K562 (cell line): ENCODE results near the gene CDC37. TPM values are rescaled to one million over a fixed set of nuclear protein-coding genes. Genes with fewer than 3 reads are reported as not detected.

Experiments
- ATAC-seq: fragments of 200-7000 bp; cut with Tn5 transposase; 3 replicates; pipeline ENCODE4 v1.9.1; 2020; ENCODE audit warnings: moderate library complexity
- BruUV-seq: library from RNA; stranded (reverse); fragments of 400-500 nt; replicated peaks from 2 replicates; lab custom pipeline; 2021; lab: Mats Ljungman, UMichigan
- CTCF ChIA-PET: fragments of 300-600 bp; formaldehyde crosslinking; extraction: SDS; loops from one replicate; lab custom pipeline; 2021; ENCODE audit warnings: low intra/inter-chr PET ratio; lab: Yijun Ruan, JAX
- POLR2A ChIA-PET: fragments of 300-600, 350-650 bp; sonication (Branson Sonifier 250); formaldehyde crosslinking; extraction: SDS; loops from one replicate; lab custom pipeline; 2021; ENCODE audit warnings: antibody characterized with exemption, inconsistent platforms; lab: Yijun Ruan, JAX
- DNase-seq, 4 experiments: peaks; one replicate each; pipeline versions ENCODE4 v3.0.0 to v3.0.0-alpha.2; 2011 to 2018; ENCODE audit warnings: low spot score in 3 of 4, mixed read lengths in 3 of 4; ENCODE audit errors: extremely low read depth in 1 of 4
- FAIRE-seq: peaks from 2 replicates; lab custom pipeline; 2011; peaks lifted over from hg19 to GRCh38; lab: Jason Lieb, UNC
- H2AFZ ChIP-seq: 2 replicates; pipeline ENCODE4 v1.6.0; 2011; ENCODE audit warnings: low read depth, low read length, control low read depth, inconsistent platforms
- H3K27ac ChIP-seq: fragments of 200-600 bp; 3 replicates; pipeline ENCODE4 v1.8.0; 2011; ENCODE audit warnings: low read depth, mild to moderate bottlenecking, control low read depth, inconsistent platforms, low read length, moderate library complexity, mixed read lengths; ENCODE audit errors: extremely low read depth
- H3K27me3 ChIP-seq, 2 experiments: fragments of 300-600 bp in 1 of 2; 2 replicates in 1 of 2; 3 replicates in 1 of 2; pipeline versions ENCODE4 v1.6.0 to v1.8.0; 2011; ENCODE audit warnings: inconsistent platforms in 2 of 2, low read length in 2 of 2, mild to moderate bottlenecking in 1 of 2, mixed read lengths in 1 of 2, moderate library complexity in 1 of 2; ENCODE audit not compliant: control insufficient read depth in 2 of 2, insufficient read depth in 2 of 2
- H3K36me3 ChIP-seq: fragments of 300-600 bp; 3 replicates; pipeline ENCODE4 v1.8.0; 2011; ENCODE audit warnings: mild to moderate bottlenecking, low read length, inconsistent platforms; ENCODE audit not compliant: control insufficient read depth, insufficient read depth
- H3K4me1 ChIP-seq, 2 experiments: fragments of 200-600 bp in 1 of 2; replicated peaks in 1 of 2; 2 replicates in 1 of 2; 3 replicates in 1 of 2; pipeline versions ENCODE4 v1.5.1 to v1.8.0; 2011; ENCODE audit warnings: inconsistent platforms in 2 of 2, low read length in 2 of 2, mild to moderate bottlenecking in 1 of 2, mixed read lengths in 1 of 2, moderate library complexity in 1 of 2; ENCODE audit not compliant: control insufficient read depth in 2 of 2, insufficient read depth in 2 of 2
- H3K4me2 ChIP-seq: 2 replicates; pipeline ENCODE4 v1.6.1; 2011; ENCODE audit warnings: low read length, control low read depth, inconsistent platforms, mixed read lengths; ENCODE audit not compliant: insufficient read depth
- H3K4me3 ChIP-seq: fragments of 200-600 bp; sonication (generic), shearing (Covaris generic); 2 replicates; pipeline ENCODE4 v1.5.1; 2016; ENCODE audit warnings: control low read depth, inconsistent platforms
- H3K79me2 ChIP-seq: fragments of 200-600 bp; 3 replicates; pipeline ENCODE4 v1.8.0; 2011; ENCODE audit warnings: low read length, inconsistent platforms; ENCODE audit not compliant: control insufficient read depth, insufficient read depth
- H3K9ac ChIP-seq, 2 experiments: 2 replicates each; pipeline versions ENCODE4 v1.6.0 to v1.6.1; 2011; ENCODE audit warnings: low read depth in 2 of 2, low read length in 2 of 2, control low read depth in 1 of 2, inconsistent platforms in 1 of 2, mild to moderate bottlenecking in 1 of 2, mixed read lengths in 1 of 2; ENCODE audit not compliant: insufficient read depth in 1 of 2
- H3K9me1 ChIP-seq: one replicate; pipeline ENCODE4 v1.6.0; 2011; ENCODE audit warnings: inconsistent platforms, mild to moderate bottlenecking, low read length, moderate library complexity; ENCODE audit not compliant: control insufficient read depth, insufficient read depth
- H3K9me3 ChIP-seq: replicated peaks from 2 replicates; pipeline ENCODE4 v1.5.1; 2011; ENCODE audit warnings: low read depth, low read length, inconsistent platforms; ENCODE audit not compliant: control insufficient read depth, insufficient read depth
- H4K20me1 ChIP-seq: replicated peaks from 2 replicates; pipeline ENCODE4 v1.6.1; 2011; ENCODE audit warnings: low read length, inconsistent platforms, mixed read lengths; ENCODE audit not compliant: control insufficient read depth, insufficient read depth
- CEBPG ChIP-seq, 3 experiments: fragments of 200-800 bp in 1 of 3; sonication (Bioruptor generic) in 1 of 3; sonication (generic) in 1 of 3; formaldehyde crosslinking in 1 of 3; IDR thresholded peaks in 2 of 3; conservative IDR thresholded peaks in 1 of 3; 2 replicates each; pipeline versions ENCODE4 v1.6.1 to v1.8.0; 2016 to 2022; ENCODE audit warnings: missing compliant biosample characterization in 2 of 3, missing genetic modification characterization in 2 of 3, mild to moderate bottlenecking in 1 of 3, missing genetic modification reagents in 1 of 3
- CGGBP1 ChIP-seq: fragments of 250-450 bp; sonication (Bioruptor Pico); IDR thresholded peaks from 2 replicates; pipeline ENCODE4 v1.9.0; 2021; ENCODE audit warnings: mild to moderate bottlenecking
- JUND ChIP-seq, 2 experiments: IDR thresholded peaks; 2 replicates in 1 of 2; 3 replicates in 1 of 2; pipeline ENCODE4 v1.6.1; 2011; ENCODE audit warnings: borderline replicate concordance in 2 of 2, low read depth in 2 of 2, low read length in 2 of 2, improper control_type of control experiment in 1 of 2, missing biosample characterization in 1 of 2, missing genetic modification characterization in 1 of 2, missing genetic modification reagents in 1 of 2
- NFYB ChIP-seq: IDR thresholded peaks from 2 replicates; pipeline ENCODE4 v1.6.1; 2011; ENCODE audit warnings: mild to moderate bottlenecking, moderate library complexity; ENCODE audit not compliant: insufficient read length; ENCODE audit errors: extremely low read depth
- PCBP1 ChIP-seq: fragments of 200-400 bp; formaldehyde crosslinking; IDR thresholded peaks from 2 replicates; pipeline ENCODE4 v1.6.1; 2018; ENCODE audit warnings: mild to moderate bottlenecking, low read depth, low read length; ENCODE audit not compliant: poor library complexity, severe bottlenecking
- SIN3A ChIP-seq, 2 experiments: fragments of 150-350 bp in 1 of 2; IDR thresholded peaks; 2 replicates each; pipeline ENCODE4 v1.6.1; 2011 to 2016; ENCODE audit warnings: borderline replicate concordance in 2 of 2, low read depth in 2 of 2, low read length in 2 of 2, mild to moderate bottlenecking in 2 of 2, moderate library complexity in 2 of 2; ENCODE audit not compliant: control insufficient read depth in 1 of 2
- SMAD4 ChIP-seq: fragments of 250-450 bp; sonication (Bioruptor Pico); conservative IDR thresholded peaks from 2 replicates; pipeline ENCODE4 v1.8.0; 2021; ENCODE audit warnings: inconsistent platforms, mild to moderate bottlenecking, moderate library complexity
- SMARCB1 ChIP-seq: IDR thresholded peaks from 2 replicates; pipeline ENCODE4 v1.6.1; 2011; ENCODE audit warnings: improper control_type of control experiment, low read depth; ENCODE audit not compliant: insufficient read length
- SMARCC2 ChIP-seq: fragments of 450-650 bp; IDR thresholded peaks from 2 replicates; pipeline ENCODE4 v1.6.1; 2017; ENCODE audit warnings: antibody characterized with exemption, moderate library complexity, mild to moderate bottlenecking, low read depth
- SP1 ChIP-seq: sonication (generic); formaldehyde crosslinking; IDR thresholded peaks from 2 replicates; pipeline ENCODE4 v1.8.1; 2022; ENCODE audit warnings: mild to moderate bottlenecking, missing genetic modification reagents
- THRAP3 ChIP-seq: fragments of 450-650 bp; IDR thresholded peaks from 2 replicates; pipeline ENCODE4 v1.6.1; 2016; ENCODE audit warnings: mild to moderate bottlenecking, inconsistent platforms, borderline replicate concordance
- WGBS: fragments of 100-300 bp; shearing (Covaris generic); methylation state at CpG from one replicate; pipeline ENCODE4 v1.1.6; 2016; ENCODE audit warnings: low coverage, mixed read lengths; ENCODE audit not compliant: insufficient coverage; ENCODE audit errors: missing lambda C conversion rate; 5-methylcytosine and 5-hydroxymethylcytosine counted together
- in situ Hi-C: fragments of 300-500 bp; cut with MboI; formaldehyde crosslinking; loops from 4 replicates; pipeline ENCODE4 v1.15.0; 2018; ENCODE audit warnings: inconsistent platforms, mixed read lengths
- intact Hi-C: fragments of 100-400 bp; cut with micrococcal nuclease; formaldehyde crosslinking; loops from 2 replicates; pipeline ENCODE4 v1.14.2; 2022
- polyA plus RNA-seq, 8 experiments: library from polyadenylated mRNA; depleted of rRNA in 4 of 8; stranded (reverse) in 5 of 8; unstranded in 3 of 8; fragments of >200 nt; fragmentation: Nextera tagmentation in 2 of 8; fragmentation: Illumina TruSeq in 1 of 8; extraction: Ambion mirVana in 2 of 8; extraction: Trizol in 1 of 8; gene quantifications; 2 replicates each; pipeline versions ENCODE4 v1.2.1 to v1.2.3, GENCODE V29; 2011 to 2014; ENCODE audit warnings: inconsistent platforms in 1 of 8, missing spikeins in 1 of 8
- total RNA-seq, 7 experiments: library from RNA; depleted of rRNA in 6 of 7; stranded (reverse); fragments of >200 nt in 6 of 7; fragmentation: Illumina TruSeq in 2 of 7; extraction: Trizol in 2 of 7; gene quantifications; 2 replicates each; pipeline versions ENCODE4 v1.2.1 to v1.2.3, GENCODE V29; 2011 to 2021; ENCODE audit warnings: low replicate concordance in 1 of 7
- TF ChIP-seq, protein P1 (sequence below): fragments of 450-650 bp; formaldehyde crosslinking; IDR thresholded peaks from 2 replicates; pipeline ENCODE4 v1.4.0; 2020; ENCODE audit warnings: mild to moderate bottlenecking, moderate library complexity

CDC37 gene
- total and polyA plus RNA-seq, 9 of the 15 experiments (the other 6 are each of a cell fraction or from before 2014, with no cell fraction given) = 6.6 to 538 (median 227) TPM

GRCh38 chr19:10374931-10375330, 28.4 kb downstream of the CDC37 start (continued):
- TF ChIP-seq SMARCC2 = no peak
- no peak for TF ChIP-seq THRAP3
- no peak for TF ChIP-seq NFYB

DNA sequence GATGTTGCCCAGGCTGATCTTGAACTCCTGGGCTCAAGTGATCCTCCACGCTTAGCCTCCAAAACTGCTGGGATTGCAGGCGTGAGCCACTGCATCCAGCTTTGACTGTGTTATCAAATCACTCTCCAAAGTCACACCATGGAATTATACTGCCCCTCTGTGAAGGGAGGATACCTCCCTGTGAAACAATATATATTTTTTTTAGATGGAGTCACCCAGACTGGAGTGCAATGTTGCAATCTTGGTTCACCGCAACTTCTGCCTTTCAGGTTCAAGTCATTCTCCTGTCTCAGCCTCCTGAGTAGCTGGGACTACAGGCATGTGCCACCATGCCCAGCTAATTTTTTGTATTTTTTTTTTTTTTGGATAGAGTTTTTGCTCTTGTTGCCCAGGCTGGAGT, 30.7 kb downstream of the CDC37 start:
- ATAC-seq = no peak
- no peak overlapping the region for H3K4me2 ChIP-seq
- in situ Hi-C loops = no loop called here
- TF ChIP-seq CEBPG (CRISPR knock-in tag; IDR thresholded peaks at IDR 0.05) (no peak), CEBPG (tag; conservative IDR thresholded peaks at IDR 0.05 in 1 of 2, IDR thresholded peaks at IDR 0.05 in 1 of 2) (no peak), PCBP1 (no peak), SP1 (CRISPR knock-in tag) (no peak), SMAD4 (CRISPR knock-in tag) (no peak), SMARCB1 (no peak), SIN3A (IDR thresholded peaks at IDR 0.05; ENCODE audit: borderline replicate concordance in 2 of 2, control insufficient read depth in 1 of 2, low read depth in 2 of 2, low read length in 2 of 2) (no peak), CGGBP1 (CRISPR knock-in tag) (no peak), JUND (IDR thresholded peaks at IDR 0.05; ENCODE audit: borderline replicate concordance, low read depth, low read length) (no peak), JUND (tag; IDR thresholded peaks at IDR 0.05; ENCODE audit: borderline replicate concordance, low read depth, low read length) (no peak)
- TF ChIP-seq, protein P1, sequence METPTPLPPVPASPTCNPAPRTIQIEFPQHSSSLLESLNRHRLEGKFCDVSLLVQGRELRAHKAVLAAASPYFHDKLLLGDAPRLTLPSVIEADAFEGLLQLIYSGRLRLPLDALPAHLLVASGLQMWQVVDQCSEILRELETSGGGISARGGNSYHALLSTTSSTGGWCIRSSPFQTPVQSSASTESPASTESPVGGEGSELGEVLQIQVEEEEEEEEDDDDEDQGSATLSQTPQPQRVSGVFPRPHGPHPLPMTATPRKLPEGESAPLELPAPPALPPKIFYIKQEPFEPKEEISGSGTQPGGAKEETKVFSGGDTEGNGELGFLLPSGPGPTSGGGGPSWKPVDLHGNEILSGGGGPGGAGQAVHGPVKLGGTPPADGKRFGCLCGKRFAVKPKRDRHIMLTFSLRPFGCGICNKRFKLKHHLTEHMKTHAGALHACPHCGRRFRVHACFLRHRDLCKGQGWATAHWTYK (CRISPR knock-in tag) = no peak
- TF ChIP-seq, all 486 proteins: peak for 0
- no peak overlapping the region for H3K9ac ChIP-seq
- H3K9me1 ChIP-seq = no peaks in the 10 kb centered on the region
- H4K20me1 ChIP-seq = no peaks in the 10 kb centered on the region
- intact Hi-C loops = no loop called here
- BruUV-seq = no TSS peak
- DNase-seq = no peak
- FAIRE-seq = no peak
- CTCF ChIA-PET = no interaction called here
- H3K27ac ChIP-seq = no peak overlapping the region
- no peaks in the 10 kb centered on the region for H3K27me3 ChIP-seq
- 100% methylated on average over 3 of the region's 3 CpGs for WGBS
- H3K79me2 ChIP-seq = no peaks in the 10 kb centered on the region
- H3K4me1 ChIP-seq = no peaks in the 10 kb centered on the region
- peaks cover 54% of the 10 kb centered on the region for H3K36me3 ChIP-seq
- POLR2A ChIA-PET = interaction anchor here (0.6 to 1.7 kb wide), 2 partner anchors 10 to 16 kb away, joined by 4 read pairs; no protein-coding TSS in a partner anchor
- no peak overlapping the region for H3K4me3 ChIP-seq
- no peak overlapping the region for H2AFZ ChIP-seq
- no peaks in the 10 kb centered on the region for H3K9me3 ChIP-seq
